SK-N-SH treated with all-trans-retinoic acid at 6 μM for 48 hours (cell line): Measurements from ENCODE around the gene UNC5CL.

Experiments
- ESRRG ChIP-seq: fragments of 250-450 bp; sonication (Bioruptor Pico); IDR thresholded peaks from 2 replicates; pipeline ENCODE4 v1.6.1; 2021; ENCODE audit warnings: mild to moderate bottlenecking
- POU6F1 ChIP-seq: fragments of 250-450 bp; sonication (Bioruptor Pico); IDR thresholded peaks from 2 replicates; pipeline ENCODE4 v1.8.0; 2021; ENCODE audit warnings: low read depth, mild to moderate bottlenecking, moderate library complexity, borderline replicate concordance
- RARB ChIP-seq: fragments of 250-450 bp; sonication (Bioruptor Pico); IDR thresholded peaks from 2 replicates; pipeline ENCODE4 v1.8.0; 2021; ENCODE audit warnings: mild to moderate bottlenecking, moderate library complexity
- TCF4 ChIP-seq: fragments of 250-450 bp; sonication (Bioruptor Pico); IDR thresholded peaks from 2 replicates; pipeline ENCODE4 v1.8.0; 2021; ENCODE audit warnings: mild to moderate bottlenecking, moderate library complexity, borderline replicate concordance
- ZFP30 ChIP-seq: fragments of 450-650 bp; formaldehyde crosslinking; IDR thresholded peaks from 2 replicates; pipeline ENCODE4 v1.5.0; 2022; ENCODE audit warnings: mild to moderate bottlenecking, moderate library complexity
- ZNF70 ChIP-seq: fragments of 450-650 bp; formaldehyde crosslinking; IDR thresholded peaks from 2 replicates; pipeline ENCODE4 v1.5.0; 2020; ENCODE audit warnings: mild to moderate bottlenecking, moderate library complexity
- TF ChIP-seq, protein P1 (sequence below): fragments of 250-450 bp; sonication (Bioruptor Pico); IDR thresholded peaks from 2 replicates; pipeline ENCODE4 v1.5.1; 2020; ENCODE audit warnings: low read depth, mild to moderate bottlenecking, moderate library complexity

DNA sequence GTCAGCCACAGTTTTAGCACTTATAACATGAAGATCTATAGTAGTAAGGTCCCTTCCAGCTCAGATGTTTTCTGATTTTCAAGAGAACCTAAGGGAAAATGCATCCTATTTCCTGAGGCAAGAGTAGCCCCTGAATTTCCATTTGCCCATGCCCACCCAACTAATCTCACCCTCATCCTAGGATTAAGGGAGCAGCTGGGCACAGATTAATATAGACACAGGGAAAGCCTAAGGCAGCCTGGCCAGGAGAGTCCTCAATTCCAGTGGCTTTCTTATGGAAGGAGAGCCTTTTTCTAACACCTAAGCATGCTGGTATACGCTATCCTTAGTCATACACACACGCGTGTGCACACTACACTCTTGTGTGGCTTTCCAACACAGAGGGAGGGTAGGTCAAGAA lies 15.5 kb upstream of the UNC5CL start:
- TF ChIP-seq ESRRG (CRISPR knock-in tag) = no peak
- TF ChIP-seq ZFP30 (CRISPR knock-in tag) = no peak
- no peak for TF ChIP-seq TCF4 (CRISPR knock-in tag)
- TF ChIP-seq ZNF70 (CRISPR knock-in tag) = no peak
- TF ChIP-seq, protein P1, sequence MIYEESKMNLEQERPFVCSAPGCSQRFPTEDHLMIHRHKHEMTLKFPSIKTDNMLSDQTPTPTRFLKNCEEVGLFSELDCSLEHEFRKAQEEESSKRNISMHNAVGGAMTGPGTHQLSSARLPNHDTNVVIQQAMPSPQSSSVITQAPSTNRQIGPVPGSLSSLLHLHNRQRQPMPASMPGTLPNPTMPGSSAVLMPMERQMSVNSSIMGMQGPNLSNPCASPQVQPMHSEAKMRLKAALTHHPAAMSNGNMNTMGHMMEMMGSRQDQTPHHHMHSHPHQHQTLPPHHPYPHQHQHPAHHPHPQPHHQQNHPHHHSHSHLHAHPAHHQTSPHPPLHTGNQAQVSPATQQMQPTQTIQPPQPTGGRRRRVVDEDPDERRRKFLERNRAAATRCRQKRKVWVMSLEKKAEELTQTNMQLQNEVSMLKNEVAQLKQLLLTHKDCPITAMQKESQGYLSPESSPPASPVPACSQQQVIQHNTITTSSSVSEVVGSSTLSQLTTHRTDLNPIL (CRISPR knock-in tag) = no peak
- TF ChIP-seq POU6F1 (CRISPR knock-in tag) = no peak
- no peak for TF ChIP-seq RARB
